Small intestine (tissue), 7 donors: ENCODE data around the gene TSHB. TPM values are rescaled to one million over a fixed set of nuclear protein-coding genes. Genes with fewer than 3 reads are reported as not detected.

Experiments used
- DNase-seq, 2 donors: peaks; one replicate each; pipeline versions ENCODE4 v3.0.0 to v3.0.0-alpha.2; 2013
- FAIRE-seq: peaks from 2 replicates; lab custom pipeline; 2012; peaks lifted over from hg19 to GRCh38; lab: Jason Lieb, UNC
- H3K27ac ChIP-seq, 3 donors: one replicate each; pipeline ENCODE4 v1.5.1; 2013; ENCODE audit warnings: low read length in 2 of 3, mild to moderate bottlenecking in 2 of 3, control low read depth in 1 of 3, inconsistent platforms in 1 of 3, low read depth in 1 of 3, moderate library complexity in 1 of 3
- H3K27me3 ChIP-seq, 3 donors: one replicate each; pipeline ENCODE4 v1.6.1; 2013; ENCODE audit warnings: low read length in 3 of 3, inconsistent platforms in 1 of 3; ENCODE audit not compliant: control insufficient read depth in 3 of 3, insufficient read depth in 3 of 3
- H3K36me3 ChIP-seq, 3 donors: one replicate each; pipeline ENCODE4 v1.6.1; 2013; ENCODE audit warnings: low read length in 3 of 3, inconsistent platforms in 1 of 3, low read depth in 1 of 3, mild to moderate bottlenecking in 1 of 3, moderate library complexity in 1 of 3; ENCODE audit not compliant: control insufficient read depth in 3 of 3, insufficient read depth in 2 of 3
- H3K4me1 ChIP-seq, 3 donors: one replicate each; pipeline ENCODE4 v1.6.1; 2013; ENCODE audit warnings: low read length in 2 of 3, inconsistent platforms in 1 of 3, low read depth in 1 of 3, mild to moderate bottlenecking in 1 of 3, moderate library complexity in 1 of 3; ENCODE audit not compliant: control insufficient read depth in 3 of 3, insufficient read depth in 2 of 3
- H3K4me3 ChIP-seq, 3 donors: one replicate each; pipeline ENCODE4 v1.5.1; 2013; ENCODE audit warnings: low read length in 3 of 3, control low read depth in 1 of 3, inconsistent platforms in 1 of 3, low read depth in 1 of 3, mild to moderate bottlenecking in 1 of 3, moderate library complexity in 1 of 3
- H3K9me3 ChIP-seq, 2 donors: one replicate each; pipeline ENCODE4 v1.6.1; 2013; ENCODE audit warnings: low read depth in 1 of 2, low read length in 1 of 2; ENCODE audit not compliant: control insufficient read depth in 2 of 2, insufficient read depth in 1 of 2
- WGBS, 3 donors: extraction: QIAGEN DNeasy Blood & Tissue Kit; methylation state at CpG; one replicate each; pipeline ENCODE4 v1.1.7; 2013; 5-methylcytosine and 5-hydroxymethylcytosine counted together
- polyA plus RNA-seq, 4 donors: library from polyadenylated mRNA; stranded (reverse) in 3 of 4; unstranded in 1 of 4; fragments of 200-250 nt in 3 of 4; fragments of 120-200 nt in 1 of 4; gene quantifications; one replicate each; pipeline versions ENCODE4 v1.2.1 to v1.2.3, GENCODE V29; 2013
- donor health status: healthy with polysubstance abuse.
- donor health status: control.
- donor health status: control.
- donor health status: Bipolar disorder and iron deficiency.
- donor health status: healthy.

Gene TSHB
- polyA plus RNA-seq, 4 donors: not detected

GRCh38 chr1:115073298-115074087, 43.9 kb downstream of the TSHB start:
- WGBS, 3 donors: 73 to 78% (median 74%) methylated on average over 10 of the region's 10 CpGs
- no peak overlapping the region for H3K27ac ChIP-seq
- no peak for FAIRE-seq

GRCh38 chr1:115074839-115075534, 45.4 kb downstream of the TSHB start:
- FAIRE-seq: no peak

More at GRCh38 chr1:115073298-115074087, 43.9 kb downstream of the TSHB start:
- H3K36me3 ChIP-seq: peaks cover 0 to 3% (median 0%) of the 10 kb centered on the region in 3 donors
- no peak for DNase-seq
- no peak overlapping the region for H3K4me3 ChIP-seq
- H3K9me3 ChIP-seq: no peaks in the 10 kb centered on the region
- H3K27me3 ChIP-seq: peaks cover 0 to 3% (median 0%) of the 10 kb centered on the region in 3 donors
- peaks cover 0 to 24% (median 0%) of the 10 kb centered on the region in 3 donors for H3K4me1 ChIP-seq

GRCh38 chr1:115076384-115076915, 46.8 kb downstream of the TSHB start:
- Histone ChIP-seq H3K27me3 (peaks cover 0 to 3% (median 0%) of the 10 kb centered on the region in 3 donors), H3K4me3 (no peak overlapping the region), H3K36me3 (no peaks in the 10 kb centered on the region), H3K27ac (no peak overlapping the region), H3K9me3 (no peaks in the 10 kb centered on the region), H3K4me1 (peaks cover 0 to 6% (median 0%) of the 10 kb centered on the region in 3 donors)
- FAIRE-seq: no peak
- DNase-seq: peak in 1 of 2 donors; percentile 18
- WGBS, 3 donors: 72 to 79% (median 73%) methylated on average over 4 of the region's 4 CpGs

More at GRCh38 chr1:115074839-115075534, 45.4 kb downstream of the TSHB start:
- Histone ChIP-seq H3K4me3 (no peak overlapping the region), H3K4me1 (peaks cover 0 to 10% (median 0%) of the 10 kb centered on the region in 3 donors), H3K36me3 (no peaks in the 10 kb centered on the region), H3K9me3 (no peaks in the 10 kb centered on the region), H3K27me3 (peaks cover 0 to 3% (median 0%) of the 10 kb centered on the region in 3 donors), H3K27ac (no peak overlapping the region)
- WGBS, 3 donors: 71 to 86% (median 85%) methylated on average over 11 of the region's 11 CpGs
- no peak for DNase-seq

- FAIRE-seq: no peak
- WGBS, 3 donors: 86 to 95% (median 92%) methylated on average over 5 of the region's 5 CpGs
- Histone ChIP-seq H3K36me3 (no peaks in the 10 kb centered on the region), H3K4me3 (no peak overlapping the region), H3K4me1 (peaks cover 0 to 6% (median 0%) of the 10 kb centered on the region in 3 donors), H3K27ac (no peak overlapping the region), H3K9me3 (no peaks in the 10 kb centered on the region), H3K27me3 (peaks cover 0 to 3% (median 0%) of the 10 kb centered on the region in 3 donors)
- no peak for DNase-seq
Measured at GRCh38 chr1:115077286-115077983, 47.8 kb downstream of the TSHB start.

GRCh38 chr1:115077984-115078330, 48.3 kb downstream of the TSHB start:
- FAIRE-seq (no peak), DNase-seq (no peak)
- no peaks in the 10 kb centered on the region for H3K36me3 ChIP-seq
- peaks cover 0 to 3% (median 0%) of the 10 kb centered on the region in 3 donors for H3K27me3 ChIP-seq
- H3K4me1 ChIP-seq: peaks cover 0 to 6% (median 0%) of the 10 kb centered on the region in 3 donors
- H3K9me3 ChIP-seq: no peaks in the 10 kb centered on the region
- WGBS, 3 donors: 94 to 100% (median 94%) methylated on average over 1 of the region's 1 CpG
- H3K4me3 ChIP-seq: no peak overlapping the region
- no peak overlapping the region for H3K27ac ChIP-seq

- no peak for FAIRE-seq
- Histone ChIP-seq H3K27me3 (peaks cover 0 to 3% (median 0%) of the 10 kb centered on the region in 3 donors), H3K9me3 (no peaks in the 10 kb centered on the region), H3K36me3 (no peaks in the 10 kb centered on the region), H3K27ac (no peak overlapping the region), H3K4me1 (peaks cover 0 to 6% (median 0%) of the 10 kb centered on the region in 3 donors), H3K4me3 (no peak overlapping the region)
- WGBS, 3 donors: 81 to 89% (median 86%) methylated on average over 4 of the region's 4 CpGs
- no peak for DNase-seq
Measured at GRCh38 chr1:115078708-115079107, 49.1 kb downstream of the TSHB start.

GRCh38 chr1:115082949-115083348, 53.3 kb downstream of the TSHB start:
- Histone ChIP-seq H3K36me3 (no peaks in the 10 kb centered on the region), H3K4me3 (no peak overlapping the region), H3K4me1 (no peaks in the 10 kb centered on the region), H3K9me3 (no peaks in the 10 kb centered on the region), H3K27ac (no peak overlapping the region), H3K27me3 (no peaks in the 10 kb centered on the region)
- DNase-seq (no peak), FAIRE-seq (no peak)
- WGBS, 3 donors: 80 to 90% (median 81%) methylated on average over 6 of the region's 6 CpGs
